ENCODE results near the gene CALD1. TPM values are rescaled to one million over a fixed set of nuclear protein-coding genes. Genes with fewer than 3 reads are reported as not detected.

The CALD1 gene
- polyA plus RNA-seq, 1 donor from 2014 or later: 8.0 TPM

- Histone ChIP-seq H4K20me1 (ENCODE audit: insufficient read depth) (no peaks in the 10 kb centered on the region), H3K9me3 (ENCODE audit: low read length) (no peaks in the 10 kb centered on the region), H3K27ac (ENCODE audit: low read length) (no peak overlapping the region), H3K9ac (ENCODE audit: low read length) (no peak overlapping the region), H3K4me3 (ENCODE audit: low read length) (no peak overlapping the region), H3K79me2 (replicated peaks; ENCODE audit: insufficient read depth, low read length) (no peaks in the 10 kb centered on the region), H3K36me3 (ENCODE audit: insufficient read depth, low read length) (peaks cover 6% of the 10 kb centered on the region), H3F3A (ENCODE audit: insufficient read depth, low read length, poor library complexity, severe bottlenecking) (no peaks in the 10 kb centered on the region), H3K9me2 (ENCODE audit: insufficient read depth, low read length) (no peaks in the 10 kb centered on the region), H3K27me3 (ENCODE audit: insufficient read depth, low read depth, low read length) (no peaks in the 10 kb centered on the region), H2AFZ (ENCODE audit: low read depth, low read length) (no peak overlapping the region), H3K4me2 (ENCODE audit: low read length) (no peak overlapping the region)
- no peak for TF ChIP-seq CTCF (IDR thresholded peaks at IDR 0.05; ENCODE audit: poor library complexity, severe bottlenecking)
- TF ChIP-seq SMC3 (conservative IDR thresholded peaks at IDR 0.05; ENCODE audit: poor library complexity): no peak
- no peak for TF ChIP-seq TAF1 (IDR thresholded peaks at IDR 0.05; ENCODE audit: low read depth)
- no peak for TF ChIP-seq REST (IDR thresholded peaks at IDR 0.05; ENCODE audit: borderline replicate concordance)
- no peak for TF ChIP-seq EZH2 (IDR thresholded peaks at IDR 0.05; ENCODE audit: borderline replicate concordance, insufficient read depth, low read length, poor library complexity, severe bottlenecking)
- no peak for TF ChIP-seq EP300 (conservative IDR thresholded peaks at IDR 0.05; ENCODE audit: poor library complexity, severe bottlenecking)
- no peak for TF ChIP-seq POLR2AphosphoS5 (IDR thresholded peaks at IDR 0.05)
- no peak for TF ChIP-seq MXI1 (conservative IDR thresholded peaks at IDR 0.05; ENCODE audit: poor library complexity, severe bottlenecking)
- TF ChIP-seq RAD21 (conservative IDR thresholded peaks at IDR 0.05): no peak
Measured at GRCh38 chr7:134995239-134996096, 216.0 kb downstream of the CALD1 start.

GRCh38 chr7:134996097-134996550 is 216.7 kb downstream of the CALD1 start:
- Histone ChIP-seq H3K27ac (ENCODE audit: low read length) (no peak overlapping the region), H3K27me3 (ENCODE audit: insufficient read depth, low read depth, low read length) (no peaks in the 10 kb centered on the region), H2AFZ (ENCODE audit: low read depth, low read length) (no peak overlapping the region), H3K9me3 (ENCODE audit: low read length) (no peaks in the 10 kb centered on the region), H4K20me1 (ENCODE audit: insufficient read depth) (no peaks in the 10 kb centered on the region), H3K9me2 (ENCODE audit: insufficient read depth, low read length) (no peaks in the 10 kb centered on the region), H3K4me2 (ENCODE audit: low read length) (no peak overlapping the region), H3K9ac (ENCODE audit: low read length) (no peak overlapping the region), H3K36me3 (ENCODE audit: insufficient read depth, low read length) (peaks cover 6% of the 10 kb centered on the region), H3F3A (ENCODE audit: insufficient read depth, low read length, poor library complexity, severe bottlenecking) (no peaks in the 10 kb centered on the region), H3K79me2 (replicated peaks; ENCODE audit: insufficient read depth, low read length) (no peaks in the 10 kb centered on the region), H3K4me3 (ENCODE audit: low read length) (no peak overlapping the region)
- TF ChIP-seq TAF1 (IDR thresholded peaks at IDR 0.05; ENCODE audit: low read depth) (no peak), CTCF (IDR thresholded peaks at IDR 0.05; ENCODE audit: poor library complexity, severe bottlenecking) (no peak), MXI1 (conservative IDR thresholded peaks at IDR 0.05; ENCODE audit: poor library complexity, severe bottlenecking) (no peak), EP300 (conservative IDR thresholded peaks at IDR 0.05; ENCODE audit: poor library complexity, severe bottlenecking) (no peak), EZH2 (IDR thresholded peaks at IDR 0.05; ENCODE audit: borderline replicate concordance, insufficient read depth, low read length, poor library complexity, severe bottlenecking) (no peak), RAD21 (conservative IDR thresholded peaks at IDR 0.05) (no peak), REST (IDR thresholded peaks at IDR 0.05; ENCODE audit: borderline replicate concordance) (no peak), SMC3 (conservative IDR thresholded peaks at IDR 0.05; ENCODE audit: poor library complexity) (no peak), POLR2AphosphoS5 (IDR thresholded peaks at IDR 0.05) (no peak)
